HUDEP-2 (cell line): ENCODE data around the gene TXLNB.
A peak's percentile ranks its signal among the peaks of the same experiment; 100 is the strongest.

ENCODE experiments used
- DNase-seq, 76 experiments: peaks; one replicate each; lab custom pipeline; 2025; ENCODE audit not compliant: unreplicated experiment in 76 of 76; lab: John Stamatoyannopoulos, UW

The TXLNB gene

DNA sequence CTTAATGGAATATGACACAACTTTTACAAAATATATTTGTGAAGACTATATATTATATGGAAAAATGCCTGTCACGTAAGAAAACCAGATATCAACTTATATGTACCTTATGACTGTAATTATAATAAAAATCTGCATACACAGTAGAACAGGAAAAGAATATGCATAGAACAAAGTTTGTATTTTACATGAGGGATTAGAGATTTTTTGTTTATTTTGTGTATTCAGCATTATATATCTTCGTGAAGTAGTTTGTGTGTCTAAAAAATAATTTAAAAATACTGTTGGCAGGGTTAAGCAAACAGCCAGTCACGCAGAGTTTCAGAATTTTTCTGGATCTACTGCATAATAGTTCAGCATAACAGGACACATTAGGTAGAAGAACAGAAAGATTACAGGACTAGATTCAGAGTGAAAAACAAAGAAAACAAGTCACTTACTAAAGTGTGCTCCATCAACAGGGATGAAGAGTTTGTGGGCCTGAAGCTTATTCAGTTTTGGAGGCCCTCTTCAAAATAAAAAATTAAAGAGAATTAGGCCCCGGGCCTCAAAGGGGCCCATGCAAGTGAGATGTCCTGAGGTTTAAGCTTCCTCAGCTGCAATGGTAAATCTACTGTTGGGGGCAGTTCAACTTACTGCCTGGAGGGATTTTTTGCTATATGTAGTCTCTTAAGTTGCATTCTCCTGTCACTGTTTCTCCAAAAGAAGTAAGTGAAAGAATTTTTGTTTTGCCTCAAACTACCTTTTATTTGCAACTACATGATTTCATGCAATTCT, 16.3 kb downstream of the TXLNB start:
- DNase-seq, result no peak

- DNase-seq, result no peak
These were observed 20.7 kb downstream of the TXLNB start for GRCh38 chr6:139271056-139271455.

DNA sequence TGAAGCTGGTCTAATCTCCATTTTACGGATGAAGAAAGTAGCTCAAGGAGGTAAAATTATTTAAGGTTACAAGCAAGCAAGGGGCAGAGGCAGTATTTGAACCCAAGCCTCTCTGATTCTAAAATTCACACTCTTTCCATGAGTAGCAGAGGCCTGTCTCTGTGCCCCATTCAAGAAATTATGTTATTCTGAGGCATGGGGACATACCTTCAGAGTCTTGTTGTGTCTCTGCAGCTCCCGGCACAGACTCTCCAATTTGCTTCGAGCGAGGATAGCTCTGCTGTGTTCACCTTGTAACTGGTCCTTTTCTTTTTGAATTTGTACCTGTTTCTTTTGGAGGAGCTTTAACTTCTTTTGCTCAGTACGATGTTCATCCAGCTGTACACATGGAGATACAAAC, 21.5 kb downstream of the TXLNB start:
- no peak for DNase-seq

DNA sequence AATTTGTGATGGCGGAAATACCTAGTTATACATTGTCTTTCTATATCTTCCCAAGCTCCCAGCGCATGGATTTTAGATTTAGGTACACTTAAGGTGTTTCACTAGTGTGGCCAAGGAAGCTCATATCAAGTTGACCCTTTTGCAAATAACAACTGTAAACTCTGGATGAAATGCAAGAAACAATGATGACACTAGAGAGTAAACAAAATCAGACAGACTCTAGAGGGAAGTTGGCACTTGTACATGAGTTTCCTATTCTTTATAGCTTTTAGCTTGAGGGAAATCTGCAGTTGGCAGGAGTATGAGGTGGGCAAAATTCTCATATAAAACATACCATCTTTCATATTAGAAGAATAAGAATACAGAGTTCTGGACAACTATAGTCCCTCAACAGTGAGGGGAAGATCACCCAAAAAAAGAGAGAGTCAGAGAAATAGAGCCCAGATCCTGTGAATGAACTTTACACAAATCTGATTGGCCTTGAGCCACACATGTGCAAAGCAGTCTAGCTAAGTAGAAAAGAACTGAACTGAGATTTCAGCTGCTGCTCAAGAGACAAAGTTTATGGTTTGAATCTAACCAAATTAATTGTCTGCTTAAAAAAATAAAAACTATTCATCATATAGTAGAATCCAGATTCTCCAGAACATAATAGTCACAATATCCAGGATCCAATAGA, 26.1 kb downstream of the TXLNB start:
- DNase-seq, result no peak

DNA sequence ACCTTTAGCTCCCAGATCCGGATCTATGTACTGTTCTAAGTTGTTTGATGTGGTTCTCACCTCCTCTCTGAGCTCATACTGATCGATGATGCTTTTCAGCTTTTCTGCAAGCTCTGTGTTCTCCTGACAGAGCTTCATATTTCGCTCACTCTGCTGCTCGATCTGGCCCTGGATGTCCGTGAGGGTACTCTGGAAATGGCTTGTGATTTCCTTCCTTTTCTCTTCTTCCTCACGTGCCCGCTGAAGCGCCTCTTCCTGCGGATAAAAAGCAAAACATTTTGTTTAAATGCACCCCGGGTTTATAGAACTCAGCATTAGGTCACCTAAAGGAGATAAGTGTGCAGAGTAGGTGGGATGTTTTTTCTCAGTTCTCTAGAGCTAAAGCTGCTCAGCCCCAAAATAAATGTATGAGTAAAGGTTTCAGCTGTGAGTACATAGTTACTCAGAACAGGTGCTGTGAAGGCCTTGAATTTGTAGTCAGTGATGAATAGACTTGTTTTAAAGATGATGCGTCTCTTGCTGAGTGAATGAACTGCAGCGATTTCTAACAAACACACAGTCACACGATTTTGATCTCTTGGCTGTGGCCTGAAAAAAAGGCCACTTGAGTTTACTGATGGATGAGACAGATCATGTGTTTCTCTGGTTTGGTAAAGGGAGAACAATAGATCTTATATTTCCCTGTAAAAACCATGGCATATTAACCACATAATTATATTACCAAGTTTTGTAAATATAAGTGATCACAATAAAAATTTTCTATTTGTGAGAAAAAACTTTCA, 29.1 kb downstream of the TXLNB start:
- DNase-seq, result no peak

DNA sequence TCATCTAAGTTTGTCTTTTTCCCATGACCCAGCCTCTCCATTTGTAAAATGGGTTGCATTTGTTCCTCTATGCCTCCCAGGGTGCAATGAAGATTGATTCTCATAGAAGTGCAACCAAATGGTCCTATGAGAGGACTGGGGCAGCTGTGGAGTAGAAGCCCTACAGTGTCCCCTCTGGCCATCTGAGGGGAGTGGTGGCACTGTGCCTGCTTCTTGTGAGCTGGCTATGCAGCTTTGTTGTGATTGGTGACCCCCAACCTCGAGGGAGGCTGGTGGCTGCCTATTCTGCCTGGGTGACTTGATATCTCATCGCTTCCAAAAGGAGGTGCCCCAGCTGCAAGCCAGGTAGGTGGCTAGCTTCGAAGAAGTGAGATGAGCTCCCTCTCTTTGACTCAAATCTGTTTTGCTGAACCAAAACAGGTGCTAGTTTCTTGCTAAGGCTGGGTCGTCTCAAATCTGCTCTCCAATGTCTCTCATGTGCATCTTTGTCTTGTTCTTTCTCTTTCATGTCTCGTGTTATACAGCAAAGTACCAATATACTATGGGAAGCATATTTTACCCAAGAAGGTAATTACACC, 33.9 kb downstream of the TXLNB start:
- DNase-seq, result no peak

- DNase-seq, result no peak
These were observed 34.5 kb downstream of the TXLNB start for GRCh38 chr6:139257291-139257690.

DNA sequence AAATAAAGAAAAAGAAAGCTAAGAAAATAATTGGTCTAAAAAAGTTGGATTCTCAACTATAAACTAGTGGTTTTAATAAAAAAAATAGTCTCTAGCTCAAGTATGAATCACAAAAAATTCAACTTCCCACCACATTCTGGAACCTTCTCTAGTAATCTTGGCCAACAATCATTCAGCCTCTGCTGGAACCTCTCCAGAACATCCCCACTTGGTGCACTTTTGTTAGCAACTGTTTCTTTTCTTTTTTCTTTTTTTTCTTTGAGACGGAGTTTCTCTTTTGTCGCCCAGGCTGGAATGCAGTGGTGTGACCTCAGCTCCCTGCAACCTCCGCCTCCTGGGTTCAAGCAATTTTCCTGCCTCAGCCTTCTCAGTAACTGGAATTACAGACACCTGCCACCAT, 35.7 kb downstream of the TXLNB start:
- DNase-seq, result no peak

- no peak for DNase-seq
These were observed 37.6 kb downstream of the TXLNB start for GRCh38 chr6:139254196-139254595.

- no peak for DNase-seq
These were observed 38.1 kb downstream of the TXLNB start for GRCh38 chr6:139253656-139254055.

DNA sequence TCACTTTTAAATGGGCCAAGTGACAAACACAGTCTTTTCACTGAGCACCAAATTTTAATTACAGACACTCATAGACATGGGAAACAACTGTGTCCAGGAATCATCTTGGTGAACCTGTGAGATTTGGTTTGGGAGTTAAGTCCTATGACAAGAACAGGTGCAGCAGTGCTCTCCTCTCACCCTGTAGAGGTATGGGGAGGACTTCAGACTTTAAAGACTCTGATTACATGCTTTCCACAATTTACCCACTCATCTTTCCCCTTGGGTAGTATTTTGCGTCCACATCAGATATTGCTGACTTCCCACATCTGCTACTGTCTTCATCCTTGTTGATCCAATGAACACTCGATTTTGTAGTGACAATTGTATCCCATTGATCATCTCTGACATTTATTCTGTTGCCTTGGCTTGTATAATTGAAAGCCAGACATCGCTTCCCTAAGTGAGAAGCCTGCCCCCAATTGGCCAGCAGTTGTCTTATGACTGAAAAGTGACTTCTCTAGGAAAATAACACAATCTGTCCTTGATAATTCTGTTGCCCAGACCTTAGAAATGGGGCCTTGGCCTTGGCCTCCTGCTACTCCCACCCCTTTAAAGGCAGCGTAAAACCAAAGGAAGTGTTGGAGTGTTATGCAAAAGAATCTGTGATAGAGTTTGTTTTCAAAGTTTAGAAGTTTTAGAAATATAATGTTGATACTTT, 40.0 kb downstream of the TXLNB start:
- DNase-seq, result no peak

GRCh38 chr6:139251045-139251690, 40.6 kb downstream of the TXLNB start:
- no peak for DNase-seq

GRCh38 chr6:139250296-139251044, 41.3 kb downstream of the TXLNB start:
- peak in 46 of 76 experiments; percentile 5 to 75 (median 30) for DNase-seq

GRCh38 chr6:139249395-139249794, 42.4 kb downstream of the TXLNB start:
- DNase-seq, result peak in 22 of 76 experiments; percentile 4 to 47 (median 22)

DNA sequence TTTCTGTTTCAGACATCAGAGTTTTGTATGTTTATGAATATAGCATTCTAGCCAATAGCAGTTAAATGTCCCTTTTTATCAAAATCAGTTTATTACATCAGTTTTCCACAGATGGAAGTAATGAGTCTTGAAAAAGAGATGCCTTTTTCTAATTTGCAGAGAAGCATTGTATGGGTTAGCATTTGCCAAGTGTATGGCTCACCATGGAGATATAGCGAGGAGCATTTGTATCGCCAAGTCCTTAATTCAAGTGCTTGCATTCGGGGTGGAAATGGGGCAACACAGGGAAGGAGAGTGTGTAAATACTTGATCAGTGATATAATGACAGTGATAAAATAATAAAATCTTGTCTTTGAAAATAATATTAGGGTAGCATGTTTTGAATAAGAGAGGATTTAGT, 42.9 kb downstream of the TXLNB start:
- DNase-seq, result no peak

DNA sequence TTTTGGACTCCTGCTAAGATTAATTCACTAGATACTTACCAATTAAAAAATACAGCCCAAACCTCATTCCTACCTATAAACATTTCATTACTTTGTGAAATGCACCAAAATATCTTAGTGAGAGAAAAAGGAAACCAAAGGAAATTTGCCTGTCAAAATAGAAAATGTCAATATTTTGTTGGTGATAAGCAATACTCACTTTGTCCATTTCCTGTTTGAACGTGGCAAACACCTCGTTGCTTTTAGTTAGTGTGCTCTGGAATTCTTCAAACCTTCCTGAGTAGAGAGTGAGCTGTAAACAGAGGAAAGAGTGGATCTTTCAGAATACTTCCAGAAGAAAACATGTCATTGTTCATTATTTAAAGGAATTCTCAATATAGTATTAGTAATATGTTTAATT, 44.2 kb downstream of the TXLNB start:
- DNase-seq, result no peak

- no peak for DNase-seq
These were observed 48.3 kb downstream of the TXLNB start for GRCh38 chr6:139243536-139243935.

- no peak for DNase-seq
These were observed 49.1 kb downstream of the TXLNB start for GRCh38 chr6:139242457-139243240.
